Skin of body (tissue), 2 donors: ENCODE data around the gene TOM1L1. TPM values are rescaled to one million over a fixed set of nuclear protein-coding genes. Genes with fewer than 3 reads are reported as not detected.

Experiments used
- DNase-seq: peaks from one replicate; lab custom pipeline; 2025; lab: John Stamatoyannopoulos, UW
- total RNA-seq: library from RNA; depleted of rRNA; stranded (reverse); fragments of >200 nt; gene quantifications from one replicate; pipeline ENCODE4 v1.2.3, GENCODE V29; 2014

The TOM1L1 gene
- total RNA-seq, 1 donor from 2014 or later, result 24.9 TPM

GRCh38 chr17:54892360-54892759 lies 8.3 kb upstream of the TOM1L1 start:
- DNase-seq, result no peak

- DNase-seq, result no peak
Observed at GRCh38 chr17:54898576-54898975, 2.1 kb upstream of the TOM1L1 start.

DNA sequence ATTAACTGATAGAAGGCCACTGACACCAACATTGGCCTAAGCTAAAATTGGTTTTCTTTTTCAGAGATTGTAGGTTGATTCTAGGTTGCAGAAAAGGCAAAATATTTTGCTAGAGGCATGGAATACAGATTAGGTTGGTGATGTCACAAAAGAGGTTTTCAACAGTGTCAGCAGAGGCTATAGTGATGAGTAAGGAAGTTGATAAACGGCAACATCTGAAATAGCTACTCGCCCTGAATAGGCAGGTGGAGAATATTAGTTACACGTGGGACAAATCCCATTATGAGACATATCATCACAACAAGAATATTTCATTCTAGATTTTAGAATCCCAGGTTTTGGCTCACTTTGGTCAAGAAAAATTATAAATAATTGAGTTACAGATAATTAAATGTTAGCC lies 1.5 kb upstream of the TOM1L1 start:
- DNase-seq, result no peak

- no peak for DNase-seq
Observed at GRCh38 chr17:54899721-54900456, 763 bp upstream of the TOM1L1 start.

- DNase-seq, result peak; percentile 3
Observed at GRCh38 chr17:54901230-54901822, 674 bp downstream of the TOM1L1 start.

- no peak for DNase-seq
Observed at GRCh38 chr17:54902017-54902416, 1.4 kb downstream of the TOM1L1 start.

GRCh38 chr17:54902611-54903010 lies 2.0 kb downstream of the TOM1L1 start:
- DNase-seq, result no peak

- no peak for DNase-seq
Observed at GRCh38 chr17:54903375-54903774, 2.7 kb downstream of the TOM1L1 start.

- no peak for DNase-seq
Observed at GRCh38 chr17:54906683-54907082, 6.0 kb downstream of the TOM1L1 start.

GRCh38 chr17:54907376-54907775 lies 6.7 kb downstream of the TOM1L1 start:
- no peak for DNase-seq

- no peak for DNase-seq
Observed at GRCh38 chr17:54909766-54910165, 9.1 kb downstream of the TOM1L1 start.

DNA sequence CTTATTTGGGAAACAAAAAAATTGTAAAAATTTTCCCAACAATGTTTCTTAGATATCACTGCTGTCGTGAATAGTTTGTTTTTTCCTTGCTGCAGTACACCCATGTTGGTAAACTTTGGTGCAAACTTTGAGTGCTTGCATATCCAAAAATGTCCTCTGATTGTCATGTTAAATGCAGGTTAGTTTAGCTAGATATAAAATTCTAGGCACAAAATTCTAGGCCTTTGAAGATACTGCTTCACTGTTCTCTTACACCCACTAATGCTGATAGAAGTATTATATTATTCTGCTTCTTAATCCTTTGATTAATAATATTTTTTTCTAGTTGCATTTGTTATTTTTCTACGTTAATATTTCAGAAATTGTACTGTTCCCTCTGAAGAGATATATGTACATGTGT lies 16.1 kb downstream of the TOM1L1 start:
- DNase-seq, result no peak

- no peak for DNase-seq
Observed at GRCh38 chr17:54919425-54919824, 18.8 kb downstream of the TOM1L1 start.

DNA sequence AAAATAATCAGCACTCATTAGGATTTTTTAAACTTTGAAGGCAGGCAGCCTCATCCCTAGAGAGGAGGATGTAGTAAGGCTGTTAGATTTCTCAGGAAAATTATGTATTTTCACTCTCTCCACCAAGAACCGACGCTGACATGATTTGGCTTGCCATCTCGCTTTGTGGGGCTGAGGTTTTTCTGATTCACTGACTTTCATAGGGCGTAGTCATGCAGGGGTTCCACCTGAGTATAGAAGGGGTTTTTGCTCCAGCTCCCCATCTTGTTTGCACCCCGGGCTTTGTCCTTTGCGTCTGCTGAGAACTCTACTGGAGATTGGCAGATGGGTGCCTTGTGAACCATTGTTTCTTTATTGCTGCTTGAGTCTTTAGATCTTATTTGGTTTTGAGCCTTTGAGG lies 20.2 kb downstream of the TOM1L1 start:
- DNase-seq, result no peak

- no peak for DNase-seq
Observed at GRCh38 chr17:54924405-54924804, 23.8 kb downstream of the TOM1L1 start.

- DNase-seq, result no peak
Observed at GRCh38 chr17:54927525-54927924, 26.9 kb downstream of the TOM1L1 start.

GRCh38 chr17:54932711-54933110 lies 32.1 kb downstream of the TOM1L1 start:
- DNase-seq, result no peak

DNA sequence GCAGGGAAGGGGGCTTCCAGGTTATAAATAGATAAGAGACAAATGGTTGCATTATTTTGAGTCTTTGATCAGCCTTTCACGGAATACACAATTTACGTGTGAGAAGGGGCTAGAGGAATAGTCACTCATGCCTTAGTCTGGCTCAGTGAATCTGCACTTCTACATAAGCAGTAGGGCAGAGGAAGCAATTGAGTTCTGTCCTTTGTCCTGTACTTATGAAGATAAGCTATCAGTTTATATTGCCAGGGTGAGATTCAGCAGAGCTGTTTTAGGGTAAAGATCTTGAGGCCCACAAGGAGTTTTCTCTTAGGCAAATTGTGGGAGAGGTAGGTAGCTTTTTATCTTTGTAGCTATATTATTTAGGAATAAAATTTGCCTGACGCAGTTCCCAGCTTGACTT lies 33.3 kb downstream of the TOM1L1 start:
- no peak for DNase-seq

GRCh38 chr17:54935471-54935870 lies 34.8 kb downstream of the TOM1L1 start:
- DNase-seq, result no peak

DNA sequence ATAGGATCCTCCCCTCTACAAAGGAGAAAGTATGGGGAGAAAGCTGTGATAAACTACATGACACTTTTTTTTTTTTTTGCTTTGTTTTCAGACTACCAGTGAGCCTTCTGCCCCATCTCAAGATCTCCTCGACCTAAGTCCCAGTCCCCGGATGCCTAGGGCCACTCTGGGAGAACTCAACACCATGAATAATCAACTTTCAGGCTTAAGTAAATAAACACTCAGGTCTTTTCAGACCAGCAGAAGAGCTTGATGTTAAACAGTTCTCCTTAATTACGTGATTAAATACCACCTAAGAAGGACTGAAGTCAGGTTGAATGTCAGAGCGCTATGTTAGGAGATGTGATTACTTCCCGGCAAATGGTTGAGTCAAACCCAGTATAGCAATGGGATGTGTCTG lies 36.4 kb downstream of the TOM1L1 start:
- DNase-seq, result no peak

DNA sequence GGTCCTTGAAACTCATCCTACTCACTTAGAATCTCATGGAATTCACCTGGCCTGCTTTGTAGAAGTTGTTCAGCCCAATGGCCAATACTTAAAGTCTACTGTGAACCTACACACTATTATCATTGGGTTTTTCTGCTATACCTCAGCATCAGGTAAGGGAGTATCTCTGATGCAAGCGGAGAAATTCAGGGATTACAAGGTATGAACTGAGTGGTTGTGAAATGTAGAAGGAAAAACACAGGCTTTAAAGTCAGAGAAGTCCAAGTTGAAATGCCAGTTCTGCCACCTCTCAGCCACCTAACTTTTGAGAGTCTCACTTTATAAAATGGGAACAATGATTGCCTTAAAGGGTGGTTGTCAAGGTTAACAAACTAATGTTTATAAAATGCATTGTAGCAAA lies 36.8 kb downstream of the TOM1L1 start:
- no peak for DNase-seq

DNA sequence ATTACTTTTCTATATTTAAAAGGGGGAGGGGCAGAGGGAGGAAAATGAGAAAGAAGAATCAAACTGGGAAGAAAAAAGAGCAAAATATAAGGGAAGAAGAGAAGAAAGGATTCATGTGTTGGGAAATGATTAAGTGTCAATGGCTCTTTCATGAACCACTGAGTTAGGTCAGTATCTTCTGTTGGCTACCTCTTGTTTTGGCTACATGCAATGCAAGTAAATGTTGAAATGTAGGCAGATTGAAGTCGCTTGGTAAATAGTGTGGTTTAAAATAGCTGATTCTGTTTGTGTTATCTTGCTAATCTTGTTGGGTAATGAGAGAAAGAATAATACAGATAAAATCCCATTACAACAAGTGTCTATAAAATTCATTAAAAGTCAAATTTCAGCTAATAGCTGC lies 40.6 kb downstream of the TOM1L1 start:
- no peak for DNase-seq

DNA sequence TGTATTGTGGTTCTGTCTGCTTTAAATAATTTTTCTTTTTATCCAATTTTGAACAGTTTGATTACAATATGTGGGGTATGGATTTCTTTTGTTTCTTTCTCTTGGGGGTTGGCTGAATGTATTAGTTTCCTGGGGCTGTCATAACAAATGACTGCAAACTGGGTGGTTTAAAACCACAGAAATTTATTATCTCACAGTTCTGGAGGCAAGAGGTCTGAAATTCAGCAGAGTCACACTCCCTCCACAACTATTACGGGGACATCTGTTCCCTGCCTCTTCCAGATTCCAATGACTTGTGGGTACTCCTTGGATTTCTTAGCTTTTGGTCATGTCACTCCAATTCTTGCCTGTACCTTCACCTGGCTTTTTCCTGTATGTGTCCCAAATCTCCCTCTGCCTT lies 44.1 kb downstream of the TOM1L1 start:
- DNase-seq, result peak; percentile 13
